Left renal cortex interstitium (tissue), 4 donors: ENCODE measurements around the gene ZIC5. TPM values are rescaled to one million over a fixed set of nuclear protein-coding genes. Genes with fewer than 3 reads are reported as not detected.
"Not testable (repeated sequence)": the region's sequence is repeated elsewhere in the genome, so short reads cannot be mapped to it uniquely, and the experiment has no call there.

Experiments
- DNase-seq, 4 donors: peaks; one replicate each; pipeline ENCODE4 v3.0.0-alpha.2; 2013; ENCODE audit warnings: low read depth in 4 of 4, low spot score in 2 of 4, missing footprints in 1 of 4
- polyA plus RNA-seq, 4 donors: library from polyadenylated mRNA; unstranded; fragments of 120-200 nt; gene quantifications; one replicate each; pipeline ENCODE4 v1.2.1, GENCODE V29; 2013; ENCODE audit not compliant: insufficient read length in 4 of 4

The ZIC5 gene
- polyA plus RNA-seq, 4 donors: 0.05 to 0.25 (median 0.13) TPM; not detected in 1

DNA sequence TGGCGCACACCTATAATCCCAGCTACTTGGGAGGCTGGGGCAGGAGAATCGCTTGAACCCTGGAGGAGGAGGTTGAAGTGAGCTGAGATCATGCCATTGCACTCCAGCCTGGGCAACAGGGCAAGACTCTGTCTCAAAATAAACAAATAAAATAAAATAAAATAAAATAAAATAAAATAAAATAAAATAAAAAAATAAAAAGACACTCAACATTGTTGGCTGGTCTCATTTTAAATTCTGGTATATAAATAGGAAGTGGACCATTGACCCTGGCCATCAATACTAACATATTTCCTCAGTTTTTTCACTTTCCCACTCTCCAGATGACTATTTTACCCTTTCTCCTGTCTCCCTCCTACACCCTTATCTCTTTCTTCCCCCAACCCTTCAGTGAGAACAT is 26.1 kb downstream of the ZIC5 start:
- DNase-seq: not testable (repeated sequence)

DNA sequence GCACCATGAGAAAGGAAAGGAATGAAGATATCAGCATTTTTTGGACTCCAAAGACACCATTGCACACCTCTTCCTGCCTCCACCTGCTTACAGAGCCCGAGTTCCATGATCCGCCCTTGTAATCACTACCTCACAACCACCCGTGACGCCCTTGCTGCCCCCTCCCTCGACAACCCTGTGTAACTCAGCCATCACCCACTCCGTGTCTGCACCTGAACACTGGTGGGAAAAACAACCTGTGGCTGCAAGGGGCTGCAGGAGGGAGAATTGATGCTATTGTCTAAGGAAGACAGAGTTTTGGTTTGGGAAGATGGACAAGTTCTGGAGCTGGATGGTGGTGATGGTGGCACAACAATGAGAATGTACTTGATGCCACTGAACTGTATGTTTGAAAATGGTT is 27.0 kb downstream of the ZIC5 start:
- no peak for DNase-seq

DNA sequence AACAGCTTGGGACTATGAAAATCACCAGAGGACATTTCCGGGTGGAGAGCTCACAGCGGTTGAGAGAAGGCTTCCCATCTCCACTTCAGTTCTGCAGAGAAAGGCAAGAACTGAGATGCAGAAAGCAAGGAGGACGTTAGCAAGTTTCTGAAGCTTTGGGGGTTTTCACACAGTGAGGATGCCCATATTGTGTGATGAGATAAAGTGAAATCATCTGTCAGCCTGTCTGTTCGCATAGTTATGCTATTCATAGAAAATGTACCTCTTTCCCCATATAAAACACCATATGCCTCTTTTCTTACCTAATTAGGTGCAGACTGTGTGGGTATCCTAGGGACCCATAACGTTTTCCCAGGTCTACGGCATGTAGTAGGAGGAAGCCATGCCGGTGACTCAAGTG is 27.5 kb downstream of the ZIC5 start:
- no peak for DNase-seq

DNA sequence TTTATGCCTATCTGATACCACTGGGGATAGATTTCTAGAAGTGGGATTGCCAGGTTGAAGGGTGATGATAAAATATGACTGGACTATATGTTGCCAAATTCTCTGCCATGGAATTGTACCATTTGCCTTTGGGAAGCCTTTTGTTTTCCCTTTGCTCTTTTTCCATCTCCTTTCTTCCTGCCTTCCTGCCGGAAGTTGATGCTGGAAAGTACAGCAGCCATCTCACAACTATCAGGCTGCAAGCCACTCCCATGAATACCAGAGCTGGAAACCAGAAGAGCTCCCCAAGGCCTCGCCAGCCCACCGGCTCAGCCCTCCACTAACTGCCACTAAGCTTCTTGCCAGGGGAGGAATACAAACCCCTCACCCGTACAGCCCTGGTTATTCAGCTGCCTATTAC is 29.7 kb downstream of the ZIC5 start:
- DNase-seq: no peak

DNA sequence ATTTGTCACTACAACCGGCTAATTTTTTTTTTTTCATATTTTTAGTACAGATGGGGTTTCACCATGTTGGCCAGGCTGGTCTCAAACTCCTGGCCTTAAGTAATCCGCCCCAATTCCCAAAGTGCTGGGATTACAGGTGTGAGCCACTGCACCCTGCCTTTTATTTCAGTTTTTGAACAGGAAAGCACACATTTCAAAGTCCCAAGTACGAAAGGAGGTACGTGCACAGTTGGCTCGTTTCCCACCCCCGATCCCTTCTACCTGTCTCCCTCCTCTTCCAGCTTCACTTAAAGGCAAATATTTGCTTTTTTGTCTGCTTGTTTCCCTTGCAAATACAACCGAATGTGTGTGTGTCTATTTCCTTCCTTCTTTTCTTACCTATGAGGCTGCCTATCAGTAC is 30.5 kb downstream of the ZIC5 start:
- DNase-seq: no peak

DNA sequence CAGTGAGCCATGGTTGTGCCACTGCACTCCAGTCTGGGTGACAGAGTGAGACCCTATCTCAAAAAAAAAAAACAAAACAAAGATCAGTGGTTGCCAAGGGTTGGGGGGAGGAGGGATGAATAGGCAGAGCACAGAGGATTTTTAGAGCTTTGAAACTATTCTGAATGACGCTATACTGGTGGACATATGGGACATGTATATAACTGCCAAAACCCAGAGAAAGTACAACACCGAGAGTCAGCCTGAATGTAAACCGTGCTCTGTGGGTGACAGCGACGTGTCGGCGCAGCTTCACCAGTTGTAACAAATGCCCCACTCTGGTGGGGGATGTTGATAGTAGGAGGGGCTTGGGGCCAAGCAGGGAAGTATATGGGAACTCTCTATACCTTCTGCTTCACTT is 32.9 kb downstream of the ZIC5 start:
- no peak for DNase-seq

DNA sequence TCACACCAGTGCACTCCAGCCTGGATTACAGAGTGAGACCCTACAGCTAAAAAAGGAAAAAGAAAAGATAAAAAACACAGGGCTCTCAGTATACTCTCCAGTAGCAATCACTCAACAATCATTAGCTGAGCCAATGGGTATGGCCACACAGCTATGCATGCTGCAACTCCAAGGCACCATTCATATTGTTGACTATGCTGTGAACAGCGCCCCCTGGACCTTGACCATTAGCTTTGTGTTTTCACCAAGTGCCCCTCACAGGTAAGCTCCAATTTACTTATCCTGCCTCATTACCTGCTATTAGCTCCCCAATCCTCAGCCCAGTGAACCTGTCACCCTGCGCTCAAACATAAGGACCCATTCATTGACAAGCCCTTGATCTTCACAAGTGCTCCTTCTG is 35.8 kb downstream of the ZIC5 start:
- DNase-seq: no peak

DNA sequence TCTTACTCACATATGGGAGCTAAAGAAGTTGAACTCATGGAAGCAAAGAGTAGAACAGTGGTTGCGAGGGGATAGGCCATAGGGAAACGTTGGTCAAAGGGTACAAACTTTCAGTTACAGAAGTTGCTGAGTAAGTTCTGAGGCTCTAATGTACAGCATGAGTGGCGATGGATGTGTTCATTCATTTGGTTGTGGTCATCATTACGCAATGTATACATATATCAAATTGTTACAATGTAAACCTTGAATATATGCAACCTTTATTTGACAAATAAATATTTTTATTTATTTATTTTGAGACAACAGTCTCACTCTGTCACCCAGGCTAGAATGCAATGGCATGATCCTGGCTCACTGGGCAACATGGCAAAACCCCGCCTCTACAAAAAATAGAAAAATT is 38.7 kb downstream of the ZIC5 start:
- DNase-seq: no peak

DNA sequence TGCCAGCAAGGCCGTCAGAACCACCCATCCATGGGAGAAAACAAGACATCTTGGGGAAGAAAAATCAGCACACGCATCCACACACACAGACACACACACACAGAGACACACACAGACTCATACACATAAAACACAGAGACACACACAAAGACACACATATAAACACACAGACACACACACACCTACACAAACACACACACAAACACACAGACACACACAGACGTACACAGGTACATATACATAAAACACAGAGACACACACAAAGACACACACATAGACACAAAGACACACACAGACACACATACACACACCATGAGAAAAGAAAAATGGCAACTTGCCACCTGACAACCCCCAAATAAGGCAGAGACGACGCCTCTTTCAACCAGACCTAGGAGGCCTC is 40.6 kb downstream of the ZIC5 start:
- no peak for DNase-seq

DNA sequence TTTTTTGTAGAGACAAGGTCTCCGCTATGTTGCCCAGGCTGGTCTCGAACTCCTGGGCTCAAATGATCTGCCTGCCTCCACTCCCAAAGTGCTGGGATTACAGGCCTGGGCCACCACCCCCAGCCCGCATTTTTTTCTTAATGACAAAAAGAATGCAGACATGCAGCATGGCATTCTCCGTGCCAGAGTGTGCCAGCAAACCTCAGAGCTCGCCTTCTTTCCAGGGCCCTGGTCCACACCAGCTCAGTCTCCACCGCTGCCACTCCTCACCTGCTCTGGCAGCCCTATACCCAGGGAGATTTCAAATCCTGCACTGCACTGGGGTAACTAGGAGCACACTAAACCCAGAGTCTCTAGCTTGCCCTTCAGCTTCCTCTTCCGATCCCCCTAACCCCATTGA is 41.7 kb downstream of the ZIC5 start:
- no peak for DNase-seq

DNA sequence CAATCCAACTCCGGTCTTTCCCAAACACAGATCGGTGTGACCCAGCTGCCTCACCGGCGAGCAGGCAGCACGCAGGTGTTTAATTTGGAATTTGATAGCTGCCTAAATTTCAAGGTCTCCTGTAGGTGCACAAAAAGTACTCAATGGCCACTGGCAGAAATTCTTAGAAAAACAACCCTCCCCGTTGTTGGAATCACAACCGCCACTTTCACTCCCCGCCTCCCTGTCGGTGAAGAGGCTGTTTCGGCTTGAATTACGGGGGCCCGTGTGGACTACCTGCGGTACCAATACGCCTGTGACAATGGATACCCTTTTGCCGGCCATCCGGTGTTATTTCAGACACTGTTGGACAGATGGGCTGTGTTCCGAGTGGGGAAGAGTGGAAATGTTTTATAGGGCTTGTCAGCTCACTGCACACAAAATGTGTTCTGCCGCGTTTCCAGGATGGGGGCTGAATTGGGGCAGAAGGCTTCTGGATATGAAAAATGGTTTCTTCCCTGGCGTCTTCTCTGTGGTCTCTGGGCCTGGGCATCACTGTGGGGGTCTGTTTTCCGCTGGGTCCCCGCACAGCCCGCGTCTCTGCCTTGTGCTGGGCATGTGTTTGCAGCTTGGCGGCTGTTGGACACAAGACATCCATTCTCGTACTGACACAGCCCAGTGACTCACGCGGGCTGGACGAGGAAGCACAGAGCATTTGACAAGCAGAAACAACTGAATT is 45.4 kb downstream of the ZIC5 start:
- peak in 2 of 4 donors; percentile 17 to 29 for DNase-seq

DNA sequence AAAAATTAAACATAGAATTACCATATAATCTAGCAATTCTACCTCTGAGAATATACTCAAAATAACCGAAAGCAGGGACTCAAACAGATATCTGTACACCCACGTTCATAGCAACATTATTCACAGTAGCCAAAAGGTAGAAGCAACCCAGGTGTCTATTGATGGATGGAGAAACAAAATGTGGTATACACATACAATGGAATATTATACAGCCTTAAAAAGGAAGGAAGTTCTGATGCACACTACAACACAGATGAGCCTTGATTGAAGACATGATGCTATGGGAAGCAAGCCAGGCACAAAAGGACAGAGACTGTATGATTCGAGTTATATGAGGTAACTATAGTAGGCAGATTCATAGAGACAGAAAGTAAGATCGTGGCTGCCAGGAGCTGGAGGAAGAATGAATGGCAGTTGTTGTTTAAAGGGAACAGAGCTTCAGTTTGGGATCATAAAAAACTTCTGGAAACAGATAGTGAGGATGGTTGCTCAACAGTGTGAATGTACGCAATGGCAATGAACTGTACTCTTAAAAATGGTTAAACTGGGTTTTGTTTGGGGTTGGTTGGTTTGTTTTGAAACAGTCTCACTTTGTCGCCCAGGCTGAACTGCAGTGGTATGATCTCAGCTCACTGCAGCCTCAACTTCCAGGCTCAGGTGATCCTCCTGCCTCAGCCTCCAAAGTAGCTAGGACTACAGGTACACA is 47.5 kb downstream of the ZIC5 start:
- DNase-seq: no peak

DNA sequence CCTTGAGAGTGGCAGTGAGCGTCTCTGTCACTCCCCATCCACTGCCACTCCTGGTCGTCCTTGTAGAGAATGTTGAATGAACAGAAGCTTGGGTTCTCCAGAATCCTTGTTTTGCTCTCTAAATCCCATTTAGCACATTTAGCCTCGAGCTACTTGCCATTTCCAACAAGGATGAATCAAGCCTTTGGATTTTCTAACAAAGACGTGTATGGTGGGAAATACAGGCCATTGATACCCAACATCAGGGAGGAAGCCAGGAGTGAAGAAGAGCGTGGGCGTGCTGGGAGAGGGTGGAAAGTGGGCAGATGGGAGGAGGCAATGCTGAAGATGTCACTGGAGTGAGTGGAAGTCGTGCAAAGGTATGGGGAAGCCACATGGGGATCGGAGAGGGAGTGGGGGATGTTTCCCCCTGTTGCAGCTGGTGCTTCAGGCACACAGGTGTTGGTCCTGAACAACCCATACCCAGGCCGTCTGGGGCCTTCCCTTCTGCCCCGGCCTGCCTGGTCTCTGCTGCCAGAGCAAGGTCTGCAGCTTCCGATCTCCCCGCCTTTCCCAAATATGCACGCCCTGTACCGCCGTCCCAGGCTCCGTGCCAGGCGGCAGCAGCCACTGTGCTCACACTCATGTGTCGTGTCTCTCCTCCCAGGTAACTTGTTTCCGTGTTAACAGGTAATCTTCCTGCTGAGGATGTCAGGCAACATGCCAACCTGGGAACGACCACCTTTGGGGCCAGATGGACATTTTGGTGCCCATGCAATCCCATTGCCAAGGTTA is 48.7 kb downstream of the ZIC5 start:
- no peak for DNase-seq

DNA sequence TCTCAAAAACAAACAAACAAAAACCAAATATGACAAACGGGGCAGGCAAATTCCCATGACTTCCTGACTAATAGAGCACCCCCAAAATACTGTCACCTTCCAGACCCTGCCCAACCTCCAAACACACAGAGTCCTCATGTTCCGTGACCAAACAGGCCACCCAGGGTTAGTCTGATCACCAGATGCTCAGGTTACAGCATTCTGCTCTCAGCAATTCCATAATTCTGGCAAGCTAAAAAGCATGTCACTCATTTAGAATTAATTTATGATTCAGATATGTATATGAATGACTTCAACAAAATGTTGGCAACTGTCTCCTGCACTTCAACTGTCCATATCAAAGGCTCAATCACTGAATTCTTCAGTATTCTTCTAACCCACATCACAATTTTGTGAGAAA is 52.4 kb downstream of the ZIC5 start:
- no peak for DNase-seq

DNA sequence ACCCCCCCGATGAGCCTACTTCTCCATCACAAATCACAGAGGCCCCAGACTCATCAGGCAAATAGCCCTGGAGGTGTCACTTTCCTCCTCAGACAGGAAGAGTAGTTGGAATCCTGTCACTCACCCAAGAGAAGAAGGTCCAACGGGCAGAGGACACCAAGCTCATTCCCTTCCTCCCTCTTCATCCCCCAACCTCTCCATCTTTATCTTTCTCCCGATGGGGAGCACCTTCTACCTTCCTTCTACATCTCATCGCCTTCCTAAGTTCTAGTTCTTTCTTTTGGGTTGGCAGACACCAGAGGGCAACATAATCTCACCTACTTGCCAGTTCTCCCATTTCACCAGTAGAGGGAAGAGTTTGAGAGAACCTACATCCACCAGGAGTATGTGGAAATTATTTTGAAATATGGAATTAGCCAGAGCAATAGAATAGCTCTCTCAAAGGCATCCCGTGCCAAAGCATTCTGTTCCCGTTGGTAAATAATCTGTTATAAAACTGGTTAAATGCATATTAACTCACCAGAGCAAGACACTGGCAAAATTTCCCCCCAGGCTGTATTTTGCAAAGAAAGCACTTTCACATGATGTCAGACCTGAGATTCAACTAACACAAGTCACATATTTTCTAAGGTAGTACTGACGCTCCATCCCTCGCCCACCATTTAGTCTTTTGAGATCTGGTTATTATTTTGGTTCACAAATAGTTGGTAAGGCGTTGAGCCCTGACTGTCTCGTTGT is 55.0 kb downstream of the ZIC5 start:
- no peak for DNase-seq

DNA sequence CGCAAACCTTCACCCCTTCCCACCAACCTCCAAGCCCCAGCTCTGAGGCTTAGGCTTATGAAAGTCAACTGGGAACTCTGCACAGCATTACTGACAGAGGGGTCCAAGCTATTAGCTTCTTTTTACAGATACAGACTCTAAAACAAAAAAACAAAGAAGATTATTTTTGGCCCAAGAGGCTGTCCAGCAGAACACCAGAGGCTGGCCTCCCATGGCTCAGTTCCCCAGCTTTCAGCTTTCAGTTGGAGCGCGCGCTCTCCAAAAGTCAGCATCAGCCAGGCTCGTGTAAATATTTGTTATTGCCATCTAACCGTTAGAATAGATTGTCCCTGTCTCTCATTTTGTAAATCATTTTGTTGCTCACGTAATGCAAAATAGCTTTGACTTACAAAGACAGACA is 58.4 kb downstream of the ZIC5 start:
- DNase-seq: no peak

Other genes starting within 250 kb of the ZIC5 start
- gene ZIC2, start 10.0 kb upstream of the ZIC5 start, polyA plus RNA-seq: under 1 TPM; 0.06 to 0.53 (median 0.31) TPM
- gene PCCA, start 117.3 kb upstream of the ZIC5 start, polyA plus RNA-seq: 10 to 100 TPM; 45.1 to 66.6 (median 54.9) TPM